ENCODE data around the gene COX6B2. TPM values are rescaled to one million over a fixed set of nuclear protein-coding genes. Genes with fewer than 3 reads are reported as not detected.

Gene COX6B2
- total and polyA plus RNA-seq, 12 donors, result 0.17 to 0.18 TPM; not detected in 10

DNA sequence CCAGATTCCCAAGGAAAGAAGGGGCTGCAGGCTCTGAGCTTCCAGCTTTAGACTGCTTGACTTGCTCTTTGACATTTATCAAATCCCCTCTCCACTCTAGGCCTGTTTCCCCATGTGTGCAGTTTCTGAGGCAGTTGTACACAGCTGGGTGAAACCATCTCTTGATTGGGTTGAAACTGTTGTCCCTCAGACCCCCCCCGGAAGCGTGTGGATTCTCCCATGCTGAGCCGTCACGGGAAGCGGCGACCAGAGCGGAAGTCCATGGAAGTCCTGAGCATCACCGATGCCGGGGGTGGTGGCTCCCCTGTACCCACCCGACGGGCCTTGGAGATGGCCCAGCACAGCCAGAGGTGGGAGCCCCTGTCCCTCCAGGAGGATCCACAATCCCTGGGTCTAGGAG, 51.0 kb downstream of the COX6B2 start:
- intact Hi-C loops (cut with DNase I), result loop anchor here in 1 of 2 donors (5.0 kb wide), 1 partner anchor 79 kb away; the partner anchor contains the start of gene TMEM238
- H3K27me3 ChIP-seq, result no peaks in the 10 kb centered on the region
- peaks cover 3 to 9% of the 10 kb centered on the region in 2 donors for H3K4me1 ChIP-seq (replicated peaks in 1 of 2)
- H3K9me3 ChIP-seq (replicated peaks in 1 of 3), result no peaks in the 10 kb centered on the region
- no peak for DNase-seq
- H3K4me3 ChIP-seq, result no peak overlapping the region
- no peak for TF ChIP-seq CTCF (IDR thresholded peaks at IDR 0.05)
- no peak for TF ChIP-seq POLR2A (IDR thresholded peaks at IDR 0.05)
- 94 to 96% (median 95%) methylated on average over 7 to 11 of the region's 11 CpGs for WGBS, 4 donors
- H3K27ac ChIP-seq, result no peak overlapping the region
- peaks cover 0 to 12% of the 10 kb centered on the region in 2 donors for H3K36me3 ChIP-seq (replicated peaks in 1 of 2)

GRCh38 chr19:55302318-55302703, 52.2 kb downstream of the COX6B2 start:
- Histone ChIP-seq H3K4me1 (replicated peaks in 1 of 2) (peaks cover 3 to 9% of the 10 kb centered on the region in 2 donors), H3K27ac (no peak overlapping the region), H3K4me3 (peak overlapping the region in 1 of 4 donors; percentile 56), H3K36me3 (replicated peaks in 1 of 2) (peaks cover 0 to 12% of the 10 kb centered on the region in 2 donors), H3K27me3 (no peaks in the 10 kb centered on the region), H3K9me3 (replicated peaks in 1 of 3) (no peaks in the 10 kb centered on the region)
- TF ChIP-seq POLR2A (IDR thresholded peaks at IDR 0.05), result no peak
- no peak for TF ChIP-seq CTCF (IDR thresholded peaks at IDR 0.05)
- 68 to 76% (median 73%) methylated on average over 11 to 12 of the region's 12 CpGs for WGBS, 4 donors
- DNase-seq, result no peak
- intact Hi-C loops (cut with DNase I), result loop anchor here in 1 of 2 donors (5.0 kb wide), 1 partner anchor 80 kb away; the partner anchor contains the start of gene TMEM238

DNA sequence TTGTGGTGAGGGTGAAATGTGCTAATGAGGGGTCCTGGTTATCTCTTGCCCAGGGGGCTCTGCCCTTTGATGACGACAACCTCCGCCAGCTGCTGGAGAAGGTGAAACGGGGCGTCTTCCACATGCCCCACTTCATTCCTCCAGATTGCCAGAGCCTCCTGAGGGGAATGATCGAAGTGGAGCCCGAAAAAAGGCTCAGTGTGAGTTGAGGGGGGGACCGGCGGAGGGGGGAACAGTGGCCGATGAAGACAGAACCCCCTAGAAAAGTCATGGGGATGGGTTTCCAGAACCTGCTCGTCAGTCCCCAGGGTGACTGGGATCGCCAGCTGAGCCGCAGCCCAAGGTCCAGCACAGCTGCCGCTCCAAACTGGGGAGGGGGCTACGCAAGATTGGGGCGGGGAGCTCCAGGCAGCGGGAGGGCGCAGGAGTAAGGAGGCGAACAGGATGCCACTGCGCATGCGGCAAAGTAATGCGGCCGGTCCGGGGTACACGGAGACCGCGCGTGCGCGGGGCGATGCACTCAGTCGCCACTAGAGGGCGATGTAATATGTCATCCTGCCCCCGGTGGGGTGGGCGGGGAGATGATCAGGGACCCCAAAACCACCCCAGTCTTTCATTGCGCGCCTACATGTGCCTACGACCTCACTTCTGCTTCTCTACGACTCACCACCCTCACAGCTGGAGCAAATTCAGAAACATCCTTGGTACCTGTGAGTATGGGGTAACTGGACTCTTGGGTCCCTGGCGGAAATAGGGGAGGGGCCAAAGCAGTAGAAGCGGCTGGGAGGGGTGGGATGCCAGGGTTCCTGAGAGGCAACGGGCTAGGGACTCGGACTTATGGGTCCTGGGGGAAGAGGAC, 52.8 kb downstream of the COX6B2 start:
- DNase-seq, result peak; percentile 80 to 92 (median 89)
- intact Hi-C loops (cut with DNase I), result loop anchor here in 1 of 2 donors (5.0 kb wide), 1 partner anchor 81 kb away; the partner anchor contains the start of gene TMEM238
- TF ChIP-seq POLR2A (IDR thresholded peaks at IDR 0.05) (no peak), CTCF (IDR thresholded peaks at IDR 0.05) (peak; percentile 90 to 98 (median 94))
- Histone ChIP-seq H3K36me3 (replicated peaks in 1 of 2) (peaks cover 0 to 12% of the 10 kb centered on the region in 2 donors), H3K4me3 (peak overlapping the region in 1 of 4 donors; percentile 56), H3K9me3 (replicated peaks in 1 of 3) (no peaks in the 10 kb centered on the region), H3K27ac (peak overlapping the region in 3 of 5 donors; percentile 6 to 30 (median 8)), H3K27me3 (no peaks in the 10 kb centered on the region), H3K4me1 (replicated peaks in 1 of 2) (peaks cover 3 to 9% of the 10 kb centered on the region in 2 donors)
- 12 to 22% (median 13%) methylated on average over 20 to 42 of the region's 42 CpGs for WGBS, 4 donors

GRCh38 chr19:55300886-55301458, 53.5 kb downstream of the COX6B2 start:
- Histone ChIP-seq H3K36me3 (replicated peaks in 1 of 2) (peaks cover 0 to 12% of the 10 kb centered on the region in 2 donors), H3K27ac (peak overlapping the region in 2 of 5 donors; percentile 6 to 30), H3K27me3 (no peaks in the 10 kb centered on the region), H3K9me3 (replicated peaks in 1 of 3) (no peaks in the 10 kb centered on the region), H3K4me3 (no peak overlapping the region), H3K4me1 (replicated peaks in 1 of 2) (peaks cover 3 to 9% of the 10 kb centered on the region in 2 donors)
- WGBS, 4 donors, result 50 to 55% (median 52%) methylated on average over 15 of the region's 15 CpGs
- peak in 6 of 7 donors; percentile 58 to 80 (median 70) for DNase-seq
- TF ChIP-seq CTCF (IDR thresholded peaks at IDR 0.05) (no peak), POLR2A (IDR thresholded peaks at IDR 0.05) (peak in 1 of 2 donors; percentile 38)
- intact Hi-C loops (cut with DNase I), result loop anchor here in 1 of 2 donors (5.0 kb wide), 1 partner anchor 81 kb away; the partner anchor contains the start of gene TMEM238
